Measurements from ENCODE around the gene SRPK3.

DNA sequence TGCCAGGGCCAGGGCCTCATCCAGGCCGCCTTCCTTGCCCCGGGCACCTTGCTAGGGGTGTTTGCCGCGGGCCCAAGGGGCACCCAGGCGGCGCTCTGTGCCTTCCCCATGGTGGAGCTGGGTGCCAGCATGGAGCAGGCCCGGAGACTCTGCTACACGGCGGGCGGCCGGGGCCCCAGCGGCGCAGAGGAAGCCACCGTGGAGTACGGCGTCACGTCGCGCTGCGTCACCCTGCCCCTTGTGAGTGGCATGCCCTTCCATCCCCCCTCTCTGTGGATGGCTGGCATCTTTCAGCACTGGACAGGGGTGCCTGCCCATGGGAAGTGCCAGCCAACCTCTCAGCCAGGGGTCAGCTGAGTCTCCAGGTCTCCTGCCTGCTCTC is 13.2 kb upstream of the SRPK3 start:
- TF ChIP-seq, protein P1, sequence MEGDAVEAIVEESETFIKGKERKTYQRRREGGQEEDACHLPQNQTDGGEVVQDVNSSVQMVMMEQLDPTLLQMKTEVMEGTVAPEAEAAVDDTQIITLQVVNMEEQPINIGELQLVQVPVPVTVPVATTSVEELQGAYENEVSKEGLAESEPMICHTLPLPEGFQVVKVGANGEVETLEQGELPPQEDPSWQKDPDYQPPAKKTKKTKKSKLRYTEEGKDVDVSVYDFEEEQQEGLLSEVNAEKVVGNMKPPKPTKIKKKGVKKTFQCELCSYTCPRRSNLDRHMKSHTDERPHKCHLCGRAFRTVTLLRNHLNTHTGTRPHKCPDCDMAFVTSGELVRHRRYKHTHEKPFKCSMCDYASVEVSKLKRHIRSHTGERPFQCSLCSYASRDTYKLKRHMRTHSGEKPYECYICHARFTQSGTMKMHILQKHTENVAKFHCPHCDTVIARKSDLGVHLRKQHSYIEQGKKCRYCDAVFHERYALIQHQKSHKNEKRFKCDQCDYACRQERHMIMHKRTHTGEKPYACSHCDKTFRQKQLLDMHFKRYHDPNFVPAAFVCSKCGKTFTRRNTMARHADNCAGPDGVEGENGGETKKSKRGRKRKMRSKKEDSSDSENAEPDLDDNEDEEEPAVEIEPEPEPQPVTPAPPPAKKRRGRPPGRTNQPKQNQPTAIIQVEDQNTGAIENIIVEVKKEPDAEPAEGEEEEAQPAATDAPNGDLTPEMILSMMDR (IDR thresholded peaks at IDR 0.05), result no peak
- TF ChIP-seq, protein P2, sequence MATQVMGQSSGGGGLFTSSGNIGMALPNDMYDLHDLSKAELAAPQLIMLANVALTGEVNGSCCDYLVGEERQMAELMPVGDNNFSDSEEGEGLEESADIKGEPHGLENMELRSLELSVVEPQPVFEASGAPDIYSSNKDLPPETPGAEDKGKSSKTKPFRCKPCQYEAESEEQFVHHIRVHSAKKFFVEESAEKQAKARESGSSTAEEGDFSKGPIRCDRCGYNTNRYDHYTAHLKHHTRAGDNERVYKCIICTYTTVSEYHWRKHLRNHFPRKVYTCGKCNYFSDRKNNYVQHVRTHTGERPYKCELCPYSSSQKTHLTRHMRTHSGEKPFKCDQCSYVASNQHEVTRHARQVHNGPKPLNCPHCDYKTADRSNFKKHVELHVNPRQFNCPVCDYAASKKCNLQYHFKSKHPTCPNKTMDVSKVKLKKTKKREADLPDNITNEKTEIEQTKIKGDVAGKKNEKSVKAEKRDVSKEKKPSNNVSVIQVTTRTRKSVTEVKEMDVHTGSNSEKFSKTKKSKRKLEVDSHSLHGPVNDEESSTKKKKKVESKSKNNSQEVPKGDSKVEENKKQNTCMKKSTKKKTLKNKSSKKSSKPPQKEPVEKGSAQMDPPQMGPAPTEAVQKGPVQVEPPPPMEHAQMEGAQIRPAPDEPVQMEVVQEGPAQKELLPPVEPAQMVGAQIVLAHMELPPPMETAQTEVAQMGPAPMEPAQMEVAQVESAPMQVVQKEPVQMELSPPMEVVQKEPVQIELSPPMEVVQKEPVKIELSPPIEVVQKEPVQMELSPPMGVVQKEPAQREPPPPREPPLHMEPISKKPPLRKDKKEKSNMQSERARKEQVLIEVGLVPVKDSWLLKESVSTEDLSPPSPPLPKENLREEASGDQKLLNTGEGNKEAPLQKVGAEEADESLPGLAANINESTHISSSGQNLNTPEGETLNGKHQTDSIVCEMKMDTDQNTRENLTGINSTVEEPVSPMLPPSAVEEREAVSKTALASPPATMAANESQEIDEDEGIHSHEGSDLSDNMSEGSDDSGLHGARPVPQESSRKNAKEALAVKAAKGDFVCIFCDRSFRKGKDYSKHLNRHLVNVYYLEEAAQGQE (IDR thresholded peaks at IDR 0.05; ENCODE audit: insufficient read depth in 1 of 2, low read depth in 2 of 2, low read length in 1 of 2), result peak in 1 of 2 experiments; percentile 84; a peak in 2 of 4 replicates
- TF ChIP-seq POLR2AphosphoS5 (IDR thresholded peaks at IDR 0.05; ENCODE audit: low read depth, low read length), result no peak
- no peak for TF ChIP-seq TCF7L2 (IDR thresholded peaks at IDR 0.05; ENCODE audit: low read depth, low read length)

Data from Panc1 (cell line).